Measurements from ENCODE around the gene FXYD7. TPM values are rescaled to one million over a fixed set of nuclear protein-coding genes. Genes with fewer than 3 reads are reported as not detected.

The FXYD7 gene
- total and polyA plus RNA-seq, 2 of the 4 experiments (the other 2 are of a cell fraction) = 0.31 TPM; not detected in 1

- H3K79me1 ChIP-seq (ENCODE audit: low read depth in 1 of 2, low read length in 2 of 2) = no peaks in the 10 kb centered on the region
- no peak overlapping the region for H3K23ac ChIP-seq (ENCODE audit: low read depth, low read length)
- no peak overlapping the region for H4K91ac ChIP-seq (ENCODE audit: insufficient read depth, low read depth, low read length)
- CTCF ChIA-PET = interaction anchor here (1.1 kb wide), 1 partner anchor 27 kb away, joined by 3 read pairs; no protein-coding TSS in a partner anchor
- 71% methylated on average over 1 of the region's 8 CpGs; no CpG with 5 or more reads in 1 of the 2 experiments for WGBS, 2 experiments (ENCODE audit: extremely low coverage in 2 of 2, insufficient read length in 1 of 2)
- POLR2A ChIA-PET (ENCODE audit: unreplicated experiment) = no interaction called here
- intact Hi-C loops (cut with micrococcal nuclease) = no loop called here
- H3K27ac ChIP-seq (ENCODE audit: insufficient read depth, low read length) = no peak overlapping the region
- no peaks in the 10 kb centered on the region for H3K9me1 ChIP-seq (ENCODE audit: insufficient read depth, low read length)
- ATAC-seq (ENCODE audit: low read depth) (no peak), DNase-seq (no peak)
- no peaks in the 10 kb centered on the region for H4K20me1 ChIP-seq (ENCODE audit: insufficient read depth, low read length)
- H3K4me1 ChIP-seq (ENCODE audit: control insufficient read depth, insufficient read depth, low read length) = no peaks in the 10 kb centered on the region
- H3K56ac ChIP-seq (ENCODE audit: extremely low read depth, insufficient read depth, low read length) = no peak overlapping the region
- no peak overlapping the region for H3K4me2 ChIP-seq (ENCODE audit: low read depth, low read length)
- no peaks in the 10 kb centered on the region for H3K36me3 ChIP-seq (ENCODE audit: control insufficient read depth, insufficient read depth, low read length)
- no peak overlapping the region for H2BK15ac ChIP-seq (ENCODE audit: low read depth, low read length)
- H2BK120ac ChIP-seq (ENCODE audit: low read depth, low read length) = no peak overlapping the region
- no peak overlapping the region for H3K9ac ChIP-seq (ENCODE audit: low read depth, low read length)
- H3K18ac ChIP-seq (ENCODE audit: low read depth, low read length) = no peak overlapping the region
- H2BK5ac ChIP-seq (ENCODE audit: low read depth, low read length, poor library complexity, severe bottlenecking) = no peak overlapping the region
- H3K4ac ChIP-seq (ENCODE audit: low read depth, low read length) = no peak overlapping the region
- no peak overlapping the region for H2AFZ ChIP-seq (replicated peaks; ENCODE audit: low read length, poor library complexity)
- in situ Hi-C loops (cut with MboI; ENCODE audit: low sequenced_read_pairs) = no loop called here
- peaks cover 24% of the 10 kb centered on the region for H3K27me3 ChIP-seq (ENCODE audit: control insufficient read depth, insufficient read depth, low read length)
- TF ChIP-seq MXI1 (IDR thresholded peaks at IDR 0.05; ENCODE audit: borderline replicate concordance, low read depth, low read length) (no peak), RCOR1 (IDR thresholded peaks at IDR 0.05; ENCODE audit: insufficient replicate concordance, low read length) (no peak), FOS (IDR thresholded peaks at IDR 0.05; ENCODE audit: low read depth, low read length) (no peak)
- no peak overlapping the region for H3K4me3 ChIP-seq (ENCODE audit: insufficient read depth, low read depth, low read length)
- H2AK9ac ChIP-seq (replicated peaks; ENCODE audit: low read depth, low read length, poor library complexity) = no peak overlapping the region
- H4K8ac ChIP-seq (ENCODE audit: low read depth in 2 of 2, low read length in 2 of 2) = no peak overlapping the region
- dilution Hi-C loops (cut with HindIII; ENCODE audit: low sequenced_read_pairs, unreplicated experiment) = no loop called here
- H2AK5ac ChIP-seq (ENCODE audit: low read depth, low read length) = no peak overlapping the region
- no TSS peak for BruUV-seq (replicated peaks)
- no peak overlapping the region for H4K5ac ChIP-seq (ENCODE audit: low read depth, low read length)
- no peak overlapping the region for H3K14ac ChIP-seq (replicated peaks; ENCODE audit: low read depth, low read length)
- no peaks in the 10 kb centered on the region for H3K9me3 ChIP-seq (ENCODE audit: control insufficient read depth, insufficient read depth, low read length)
- H2BK20ac ChIP-seq (ENCODE audit: low read depth, low read length) = no peak overlapping the region
Observed at GRCh38 chr19:35117116-35117515, 25.9 kb upstream of the FXYD7 start.
